CD4-positive, alpha-beta T cell (primary cell): ENCODE measurements around the gene CLIC5. TPM values are rescaled to one million over a fixed set of nuclear protein-coding genes. Genes with fewer than 3 reads are reported as not detected.
A peak's percentile ranks its signal among the peaks of the same experiment; 100 is the strongest.

Experiments
- ATAC-seq: fragments of 200-7000 bp; cut with Tn5 transposase; one replicate; pipeline ENCODE4 v1.10.0; 2022; ENCODE audit warnings: mild to moderate bottlenecking; ENCODE audit not compliant: poor library complexity
- CTCF ChIA-PET: fragments of 350-600 bp; sonication (Branson Sonifier 250); formaldehyde crosslinking; loops from one replicate; lab custom pipeline; 2021; ENCODE audit warnings: antibody characterized with exemption, inconsistent platforms; lab: Charles Lee
- POLR2A ChIA-PET: fragments of 350-600 bp; sonication (Branson Sonifier 250); formaldehyde crosslinking; loops from one replicate; lab custom pipeline; 2021; ENCODE audit warnings: antibody characterized with exemption, inconsistent platforms; lab: Charles Lee
- DNase-seq, 14 experiments: peaks; one replicate each; pipeline ENCODE4 v3.0.0-alpha.2; 2013 to 2020; ENCODE audit warnings: mixed read lengths in 2 of 14
- H3K27ac ChIP-seq, 2 donors: one replicate each; pipeline versions ENCODE4 v1.5.1 to v1.7.0; 2013; ENCODE audit warnings: low read length in 2 of 2, low read depth in 1 of 2, mild to moderate bottlenecking in 1 of 2
- H3K27me3 ChIP-seq, 2 experiments: 1 replicate in 1 of 2; 2 replicates in 1 of 2; pipeline versions ENCODE4 v1.6.1 to v1.7.0; 2013; ENCODE audit warnings: low read length in 2 of 2, control low read depth in 1 of 2, mild to moderate bottlenecking in 1 of 2, moderate library complexity in 1 of 2; ENCODE audit not compliant: insufficient read depth in 2 of 2, control insufficient read depth in 1 of 2
- H3K36me3 ChIP-seq: one replicate; pipeline ENCODE4 v1.6.1; 2013; ENCODE audit warnings: low read length, control low read depth; ENCODE audit not compliant: insufficient read depth
- H3K4me1 ChIP-seq: one replicate; pipeline ENCODE4 v1.6.1; 2013; ENCODE audit warnings: low read length, control low read depth; ENCODE audit not compliant: insufficient read depth
- H3K4me3 ChIP-seq: one replicate; pipeline ENCODE4 v1.5.1; 2013; ENCODE audit warnings: mild to moderate bottlenecking, low read length, moderate library complexity
- H3K9me3 ChIP-seq, 2 experiments: 1 replicate in 1 of 2; 2 replicates in 1 of 2; pipeline versions ENCODE4 v1.6.1 to v1.7.0; 2013; ENCODE audit warnings: low read length in 2 of 2, mild to moderate bottlenecking in 2 of 2, control low read depth in 1 of 2, moderate library complexity in 1 of 2; ENCODE audit not compliant: control insufficient read depth in 1 of 2, insufficient read depth in 1 of 2
- H3K27ac Mint-ChIP-seq: one replicate; pipeline ENCODE4 v1.8.0; 2020; ENCODE audit warnings: mixed read lengths
- H3K27me3 Mint-ChIP-seq: one replicate; pipeline ENCODE4 v1.8.0; 2021; ENCODE audit warnings: mixed read lengths
- H3K36me3 Mint-ChIP-seq: one replicate; pipeline ENCODE4 v1.8.0; 2021; ENCODE audit warnings: low read depth, mixed read lengths
- H3K4me1 Mint-ChIP-seq: one replicate; pipeline ENCODE4 v1.8.0; 2021; ENCODE audit warnings: low read depth, mixed read lengths
- H3K4me3 Mint-ChIP-seq: one replicate; pipeline ENCODE4 v1.8.0; 2020; ENCODE audit warnings: mild to moderate bottlenecking, mixed read lengths
- H3K9me3 Mint-ChIP-seq: one replicate; pipeline ENCODE4 v1.8.0; 2020; ENCODE audit warnings: mixed read lengths
- CTCF ChIP-seq: fragments of 200-600 bp; IDR thresholded peaks from one replicate; pipeline ENCODE4 v1.8.0; 2022; ENCODE audit warnings: antibody characterized with exemption, mild to moderate bottlenecking
- intact Hi-C, 2 experiments: fragments of 100-400 bp; cut with DNase I in 1 of 2; cut with micrococcal nuclease in 1 of 2; formaldehyde crosslinking; loops; one replicate each; pipeline versions ENCODE4 v1.15.1 to v1.9.0; 2023 to 2025; cut with DNase I, micrococcal nuclease
- total RNA-seq, 174 experiments: library from RNA in 2 of 174; stranded (reverse) in 2 of 174; gene quantifications; one replicate each; pipeline ENCODE4 v1.2.3 and lab custom pipeline; 2021 to 2026

CLIC5 gene
- total RNA-seq, 2 experiments from 2014 or later: 2.5 to 2.8 TPM

- H3K4me3 Mint-ChIP-seq: no peak overlapping the region
- ChIA-PET POLR2A (interaction anchor here (2.1 kb wide), 1 partner anchor 19 kb away, joined by 4 read pairs; no protein-coding TSS in a partner anchor), CTCF (no interaction called here)
- H3K27me3 ChIP-seq: no peaks in the 10 kb centered on the region
- ATAC-seq (no peak), DNase-seq (no peak)
- H3K4me1 ChIP-seq: peaks cover 40% of the 10 kb centered on the region
- TF ChIP-seq CTCF: no peak
- intact Hi-C loops: loop anchor here (5.0 kb wide), 1 partner anchor 78 kb away; no protein-coding TSS in a partner anchor
- peak overlapping the region; percentile 91 for H3K27ac Mint-ChIP-seq
- no peaks in the 10 kb centered on the region for H3K36me3 ChIP-seq
- H3K36me3 Mint-ChIP-seq: no peaks in the 10 kb centered on the region
- no peak overlapping the region for H3K27ac ChIP-seq
- H3K9me3 ChIP-seq: no peaks in the 10 kb centered on the region
- H3K9me3 Mint-ChIP-seq: no peaks in the 10 kb centered on the region
- no peaks in the 10 kb centered on the region for H3K27me3 Mint-ChIP-seq
- peaks cover 51% of the 10 kb centered on the region for H3K4me1 Mint-ChIP-seq
- no peak overlapping the region for H3K4me3 ChIP-seq
These were observed 5.4 kb downstream of the CLIC5 start for GRCh38 chr6:46010270-46010669.

- H3K9me3 Mint-ChIP-seq: no peaks in the 10 kb centered on the region
- H3K4me1 Mint-ChIP-seq: no peaks in the 10 kb centered on the region
- H3K27me3 Mint-ChIP-seq: no peaks in the 10 kb centered on the region
- H3K27ac Mint-ChIP-seq: no peak overlapping the region
- H3K4me1 ChIP-seq: no peaks in the 10 kb centered on the region
- peaks cover 0 to 3% of the 10 kb centered on the region in 2 experiments for H3K9me3 ChIP-seq
- no peaks in the 10 kb centered on the region for H3K36me3 Mint-ChIP-seq
- H3K4me3 Mint-ChIP-seq: no peak overlapping the region
- no peak for TF ChIP-seq CTCF
- POLR2A ChIA-PET: no interaction called here
- ATAC-seq (no peak), DNase-seq (no peak)
- H3K4me3 ChIP-seq: no peak overlapping the region
- intact Hi-C loops: no loop called here
- CTCF ChIA-PET: no interaction called here
- peaks cover 3% of the 10 kb centered on the region for H3K36me3 ChIP-seq
- H3K27me3 ChIP-seq: no peaks in the 10 kb centered on the region
- no peak overlapping the region for H3K27ac ChIP-seq
These were observed 13.4 kb downstream of the CLIC5 start for GRCh38 chr6:46002264-46002663.

GRCh38 chr6:46000905-46001304, 14.8 kb downstream of the CLIC5 start:
- no peaks in the 10 kb centered on the region for H3K9me3 Mint-ChIP-seq
- Histone ChIP-seq H3K4me3 (no peak overlapping the region), H3K9me3 (peaks cover 0 to 3% of the 10 kb centered on the region in 2 experiments), H3K4me1 (no peaks in the 10 kb centered on the region), H3K36me3 (peaks cover 3% of the 10 kb centered on the region), H3K27ac (no peak overlapping the region), H3K27me3 (no peaks in the 10 kb centered on the region)
- no peaks in the 10 kb centered on the region for H3K27me3 Mint-ChIP-seq
- no peak for TF ChIP-seq CTCF
- ATAC-seq (no peak), DNase-seq (no peak)
- no peak overlapping the region for H3K4me3 Mint-ChIP-seq
- POLR2A ChIA-PET: no interaction called here
- no peak overlapping the region for H3K27ac Mint-ChIP-seq
- no peaks in the 10 kb centered on the region for H3K4me1 Mint-ChIP-seq
- H3K36me3 Mint-ChIP-seq: no peaks in the 10 kb centered on the region
- CTCF ChIA-PET: no interaction called here
- intact Hi-C loops: no loop called here
